Hematopoietic multipotent progenitor cell treated with erythropoietin and hydrocortisone succinate and interleukin-3 and kit ligand, for 17 days (in vitro differentiated cells): ENCODE measurements around the gene GRB7.

Experiments used
- DNase-seq: peaks from one replicate; pipeline ENCODE4 v3.0.0-alpha.2; 2015; ENCODE audit warnings: low spot score

GRB7 gene

GRCh38 chr17:39775031-39775430 is 37.3 kb downstream of the GRB7 start:
- no peak for DNase-seq

- DNase-seq: no peak
Observed at GRCh38 chr17:39776252-39776651, 38.5 kb downstream of the GRB7 start.

- DNase-seq: no peak
Observed at GRCh38 chr17:39777534-39778365, 40.0 kb downstream of the GRB7 start.

GRCh38 chr17:39781031-39781860 is 43.5 kb downstream of the GRB7 start:
- no peak for DNase-seq

- no peak for DNase-seq
Observed at GRCh38 chr17:39781861-39782213, 44.1 kb downstream of the GRB7 start.

- no peak for DNase-seq
Observed at GRCh38 chr17:39782481-39782880, 44.7 kb downstream of the GRB7 start.

- no peak for DNase-seq
Observed at GRCh38 chr17:39782980-39783379, 45.2 kb downstream of the GRB7 start.

- DNase-seq: no peak
Observed at GRCh38 chr17:39787041-39787440, 49.3 kb downstream of the GRB7 start.

- no peak for DNase-seq
Observed at GRCh38 chr17:39787743-39788484, 50.2 kb downstream of the GRB7 start.

GRCh38 chr17:39791111-39791992 is 53.6 kb downstream of the GRB7 start:
- no peak for DNase-seq

- no peak for DNase-seq
Observed at GRCh38 chr17:39792526-39793221, 54.9 kb downstream of the GRB7 start.

- DNase-seq: no peak
Observed at GRCh38 chr17:39793301-39793872, 55.6 kb downstream of the GRB7 start.

GRCh38 chr17:39794249-39794970 is 56.7 kb downstream of the GRB7 start:
- no peak for DNase-seq
